HG03159 (cell line): ENCODE results near the gene HEPACAM.
"Not testable (repeated sequence)": the region's sequence is repeated elsewhere in the genome, so short reads cannot be mapped to it uniquely, and the experiment has no call there.

Experiments used
- ATAC-seq: cut with Tn5 transposase; IDR thresholded peaks from one replicate; pipeline ENCODE4 v1.9.1; 2021; ENCODE audit warnings: mild to moderate bottlenecking, moderate library complexity; ENCODE audit not compliant: unreplicated experiment

Gene HEPACAM

GRCh38 chr11:124935548-124936514 is at the start of gene HEPACAM:
Gene HEPACAM (minus strand): TSS chr11:124936047. CDS start chr11:124936006, 41 bp downstream.
- no peak for ATAC-seq

DNA sequence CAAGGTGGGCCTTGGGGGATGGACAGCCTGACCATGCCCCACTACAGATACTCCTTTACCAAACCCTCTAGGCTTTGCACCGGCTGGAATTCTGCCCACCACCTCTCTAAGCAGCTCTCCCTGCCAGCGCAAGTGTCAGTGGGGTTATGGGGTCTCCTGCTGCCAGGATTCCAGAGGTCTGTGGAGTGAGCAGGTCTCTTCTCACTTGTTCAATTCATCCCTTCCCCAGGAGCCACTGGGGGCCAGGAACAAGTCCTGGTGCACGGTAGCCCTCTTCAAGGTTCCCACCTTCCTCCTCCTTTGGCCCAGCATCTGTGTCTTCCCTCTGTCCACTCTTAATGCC is 48.6 kb upstream of the HEPACAM start:
- ATAC-seq = no peak

- no peak for ATAC-seq
Observed at GRCh38 chr11:124983674-124984511, 48.0 kb upstream of the HEPACAM start.

DNA sequence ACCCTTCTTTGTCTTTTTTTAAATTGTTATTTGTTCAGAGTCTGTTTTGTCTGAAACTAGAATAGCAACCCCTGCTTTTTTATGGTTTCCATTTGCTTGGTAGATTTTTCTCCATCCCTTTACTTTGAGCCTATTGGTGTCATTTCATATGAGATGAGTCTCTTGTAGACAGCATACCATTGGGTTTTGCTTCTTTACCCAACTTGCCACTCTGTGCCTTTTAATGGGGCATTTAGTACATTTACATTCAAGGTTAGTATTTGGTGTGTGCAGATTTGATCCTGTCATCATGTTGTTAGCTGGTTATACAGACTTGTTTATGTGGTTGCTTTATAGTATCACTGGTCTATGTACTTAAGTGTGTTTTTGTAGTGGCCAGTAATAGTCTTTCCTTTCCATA is 46.2 kb upstream of the HEPACAM start:
- no peak for ATAC-seq

DNA sequence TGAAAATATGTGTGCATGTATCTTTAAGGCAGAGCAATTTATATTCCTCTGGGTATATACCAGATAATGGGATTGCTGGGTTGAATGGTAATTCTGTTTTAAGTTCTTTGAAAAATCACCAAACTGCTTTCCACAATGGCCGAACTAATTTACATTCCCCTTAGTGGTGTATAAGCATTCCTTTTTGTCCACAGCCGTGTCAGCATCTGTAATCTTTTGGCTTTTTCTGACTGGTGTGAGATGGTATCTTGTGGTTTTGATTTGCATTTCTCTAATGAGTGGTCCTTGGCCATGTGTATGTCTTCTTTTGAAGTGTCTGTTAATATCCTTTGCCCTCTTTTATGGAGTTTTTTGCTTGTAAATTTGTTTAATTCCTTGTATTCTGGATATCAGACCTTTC is 42.5 kb upstream of the HEPACAM start:
- ATAC-seq = no peak

DNA sequence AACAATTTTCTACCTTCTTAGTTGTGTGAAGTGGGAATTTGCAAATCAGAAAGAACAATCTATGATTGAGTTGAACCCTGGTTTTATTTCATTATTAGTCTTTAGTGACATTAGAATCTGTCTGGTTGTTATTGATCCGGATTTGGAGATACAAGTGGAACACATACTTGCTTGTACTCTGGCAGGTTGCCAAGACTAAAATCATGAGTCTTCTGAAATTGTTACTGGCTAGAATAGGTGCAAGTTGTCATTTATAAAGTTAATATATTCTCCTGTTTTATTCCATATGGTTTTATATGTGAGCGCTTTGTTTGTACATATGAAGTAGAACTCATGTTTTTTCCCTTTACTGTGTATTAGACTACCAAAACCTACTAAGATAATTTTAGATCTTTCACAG is 41.2 kb upstream of the HEPACAM start:
- no peak for ATAC-seq

DNA sequence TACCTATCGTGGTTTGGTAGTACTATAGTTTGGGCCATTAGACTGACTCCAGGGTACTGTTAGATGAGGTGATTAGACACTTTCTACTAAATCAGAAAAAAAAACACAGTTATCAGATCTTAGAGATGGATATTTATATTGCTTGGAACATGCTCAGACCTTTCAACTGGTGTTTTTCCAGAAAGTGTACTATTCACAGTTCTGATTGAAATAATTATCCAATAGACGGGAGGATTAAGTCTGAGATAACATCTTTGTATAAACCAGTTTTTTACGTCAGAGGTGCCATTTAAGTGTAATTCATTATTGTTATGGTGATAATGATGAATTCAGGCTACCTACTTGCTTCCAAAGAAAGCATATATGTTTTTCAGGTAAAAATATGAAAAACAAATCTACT is 40.7 kb upstream of the HEPACAM start:
- no peak for ATAC-seq

GRCh38 chr11:124971810-124972209 is 36.0 kb upstream of the HEPACAM start:
- no peak for ATAC-seq

DNA sequence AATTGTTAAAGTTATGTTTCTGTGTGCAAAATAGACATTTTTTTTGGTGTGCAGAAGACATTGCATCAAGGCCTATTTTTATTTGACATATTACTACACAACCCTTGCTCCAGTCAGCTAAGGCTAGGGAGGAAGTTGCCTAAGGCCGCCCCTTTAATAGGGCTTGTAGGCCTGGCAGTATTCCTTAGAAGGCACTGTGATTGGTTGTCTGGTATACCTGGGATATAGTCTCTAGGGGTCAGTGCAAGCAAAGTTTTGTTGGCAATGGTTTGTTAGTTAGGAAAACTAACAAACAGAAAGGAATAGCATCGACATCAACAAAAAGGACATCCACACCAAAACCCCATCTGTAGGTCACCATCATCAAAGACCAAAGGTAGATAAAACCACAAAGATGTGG is 35.1 kb upstream of the HEPACAM start:
- ATAC-seq = no peak

- ATAC-seq = not testable (repeated sequence)
Observed at GRCh38 chr11:124968197-124968596, 32.4 kb upstream of the HEPACAM start.

GRCh38 chr11:124961972-124962609 is 26.2 kb upstream of the HEPACAM start:
- ATAC-seq = peak; percentile 97

DNA sequence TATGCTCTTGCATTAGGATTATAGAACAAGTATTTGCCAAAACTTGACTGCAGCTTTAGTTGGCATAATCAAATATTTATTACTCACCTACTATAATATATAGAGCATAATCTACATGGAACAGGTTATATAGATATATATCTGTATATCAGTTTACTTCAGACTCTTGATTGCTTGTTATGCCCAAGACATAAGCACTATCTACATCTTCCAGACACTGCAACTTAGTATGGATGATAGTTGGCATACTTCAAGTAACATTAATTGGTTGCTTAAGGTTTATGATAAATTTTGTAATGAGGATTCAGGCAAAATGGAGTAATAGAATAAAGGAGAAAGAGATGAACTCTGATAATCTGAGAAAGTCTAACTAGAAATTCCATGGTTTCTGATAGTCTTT is 19.2 kb upstream of the HEPACAM start:
- no peak for ATAC-seq

DNA sequence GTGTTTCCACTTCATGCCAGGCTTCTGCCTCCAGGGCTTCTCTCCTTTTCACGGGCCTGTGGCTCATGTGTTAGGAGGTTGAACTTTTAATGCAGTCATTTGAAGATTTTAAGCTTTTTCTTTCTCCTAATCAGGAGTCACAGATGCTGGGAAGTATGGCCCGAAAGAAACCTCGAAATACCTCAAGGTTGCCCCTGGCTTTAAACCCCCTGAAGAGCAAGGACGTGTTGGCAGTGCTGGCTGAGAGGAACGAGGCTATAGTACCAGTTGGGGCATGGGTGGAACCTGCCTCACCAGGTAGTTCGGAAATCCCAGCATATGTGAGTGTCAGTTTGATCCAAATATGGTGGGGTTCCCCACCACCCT is 18.7 kb upstream of the HEPACAM start:
- no peak for ATAC-seq

GRCh38 chr11:124953753-124954589 is 18.1 kb upstream of the HEPACAM start, which contains the start of gene CCDC15:
Gene CCDC15 (plus strand): TSS chr11:124954202. CDS start chr11:124954733, 531 bp downstream.
- ATAC-seq = peak; percentile 100

DNA sequence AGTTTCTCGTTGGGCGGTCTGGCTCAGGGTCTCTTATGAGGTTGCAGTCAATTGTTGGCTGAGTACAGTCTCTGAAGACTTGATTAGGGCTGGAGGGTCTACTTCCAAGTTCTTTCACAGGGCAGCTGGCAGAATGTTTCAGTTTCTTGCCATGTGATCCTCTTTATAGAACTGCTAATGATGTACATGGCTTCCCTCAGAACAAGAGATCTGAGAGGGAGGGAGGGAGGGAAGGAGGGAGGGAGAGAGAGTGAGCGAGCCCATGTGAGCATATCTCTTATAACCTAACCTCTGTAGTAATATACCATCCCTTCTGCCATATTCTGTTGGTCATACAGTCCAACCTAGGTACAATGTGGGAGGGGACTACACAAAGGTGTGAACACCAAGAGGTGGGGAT is 15.5 kb upstream of the HEPACAM start:
- no peak for ATAC-seq

GRCh38 chr11:124950601-124951330 is 14.9 kb upstream of the HEPACAM start:
- ATAC-seq = no peak

GRCh38 chr11:124946735-124947141 is 10.9 kb upstream of the HEPACAM start:
- no peak for ATAC-seq

- no peak for ATAC-seq
Observed at GRCh38 chr11:124945826-124946225, 10.0 kb upstream of the HEPACAM start.

- ATAC-seq = no peak
Observed at GRCh38 chr11:124944565-124944964, 8.7 kb upstream of the HEPACAM start.

DNA sequence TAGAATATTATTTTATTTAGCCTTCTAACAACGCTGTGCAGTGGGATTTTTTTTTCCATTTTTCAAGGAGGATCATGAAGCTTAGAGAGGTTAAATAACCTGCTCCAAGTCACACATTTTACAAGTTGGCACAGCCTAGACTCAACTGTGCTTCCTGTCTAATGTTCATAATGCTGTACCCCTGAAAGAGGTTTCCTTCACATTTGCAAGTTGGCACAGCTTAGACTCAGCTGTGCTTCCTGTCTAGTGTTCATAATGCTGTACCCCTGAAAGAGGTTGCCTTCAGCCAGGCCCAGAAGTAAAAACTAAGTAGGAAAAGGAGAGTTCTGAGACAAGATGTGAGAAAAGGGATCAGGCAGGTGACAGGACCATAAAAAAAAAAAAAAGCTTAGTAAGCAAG is 7.9 kb upstream of the HEPACAM start:
- ATAC-seq = no peak
